Mammary epithelial cell (primary cell): ENCODE data around the gene RBM15.

Experiments
- CTCF ChIP-seq, 2 donors: IDR thresholded peaks in 1 of 2; conservative IDR thresholded peaks in 1 of 2; 2 replicates each; pipeline ENCODE4 v1.5.1; 2011 to 2012; ENCODE audit warnings: inconsistent platforms in 2 of 2, low read length in 2 of 2, mild to moderate bottlenecking in 2 of 2, control low read depth in 1 of 2, low read depth in 1 of 2; ENCODE audit not compliant: insufficient read depth in 1 of 2; ENCODE audit errors: extremely low read depth in 1 of 2
- EZH2 ChIP-seq: IDR thresholded peaks from 2 replicates; pipeline ENCODE4 v1.6.1; 2012; ENCODE audit warnings: low read length, inconsistent platforms, borderline replicate concordance

GRCh38 chr1:110348771-110349170 is 9.6 kb downstream of the RBM15 start:
- TF ChIP-seq CTCF (conservative IDR thresholded peaks at IDR 0.05 in 1 of 2, IDR thresholded peaks at IDR 0.05 in 1 of 2; ENCODE audit: extremely low read depth in 1 of 2, insufficient read depth in 1 of 2, low read depth in 1 of 2, low read length in 2 of 2) (no peak), EZH2 (no peak)
